HG03159 (cell line): ENCODE data around the gene TPT1.
"Not testable (repeated sequence)": the region's sequence is repeated elsewhere in the genome, so short reads cannot be mapped to it uniquely, and the experiment has no call there.

Experiments
- ATAC-seq: cut with Tn5 transposase; IDR thresholded peaks from one replicate; pipeline ENCODE4 v1.9.1; 2021; ENCODE audit warnings: mild to moderate bottlenecking, moderate library complexity; ENCODE audit not compliant: unreplicated experiment

Gene TPT1

GRCh38 chr13:45368005-45368404, 27.0 kb upstream of the TPT1 start:
- no peak for ATAC-seq

- ATAC-seq: peak; percentile 97
Observed at GRCh38 chr13:45367358-45367757, 26.4 kb upstream of the TPT1 start.

GRCh38 chr13:45365558-45365885, 24.5 kb upstream of the TPT1 start:
- no peak for ATAC-seq

GRCh38 chr13:45364876-45365557, 24.0 kb upstream of the TPT1 start:
- no peak for ATAC-seq

- no peak for ATAC-seq
Observed at GRCh38 chr13:45362939-45363338, 22.0 kb upstream of the TPT1 start.

GRCh38 chr13:45361596-45362206, 20.7 kb upstream of the TPT1 start:
- ATAC-seq: no peak

GRCh38 chr13:45356966-45357672, 16.1 kb upstream of the TPT1 start:
- ATAC-seq: no peak

GRCh38 chr13:45353895-45354294, 12.9 kb upstream of the TPT1 start:
- peak; percentile 52 for ATAC-seq

GRCh38 chr13:45352031-45352430, 11.0 kb upstream of the TPT1 start:
- no peak for ATAC-seq

- no peak for ATAC-seq
Observed at GRCh38 chr13:45350152-45350551, 9.2 kb upstream of the TPT1 start.

GRCh38 chr13:45349438-45349837, 8.5 kb upstream of the TPT1 start:
- no peak for ATAC-seq

- not testable (repeated sequence) for ATAC-seq
Observed at GRCh38 chr13:45344064-45344463, 3.1 kb upstream of the TPT1 start.

GRCh38 chr13:45343102-45343501, 2.1 kb upstream of the TPT1 start:
- ATAC-seq: not testable (repeated sequence)

GRCh38 chr13:45342668-45343067, 1.7 kb upstream of the TPT1 start:
- ATAC-seq: not testable (repeated sequence)

GRCh38 chr13:45341799-45342500, 967 bp upstream of the TPT1 start:
- no peak for ATAC-seq

- ATAC-seq: peak; percentile 40
Observed at GRCh38 chr13:45340422-45341033, 455 bp downstream of the TPT1 start.

GRCh38 chr13:45339867-45340266, 1.1 kb downstream of the TPT1 start:
- ATAC-seq: no peak

- ATAC-seq: no peak
Observed at GRCh38 chr13:45339399-45339798, 1.6 kb downstream of the TPT1 start.

- no peak for ATAC-seq
Observed at GRCh38 chr13:45337803-45338202, 3.2 kb downstream of the TPT1 start.

GRCh38 chr13:45337395-45337794, 3.6 kb downstream of the TPT1 start:
- no peak for ATAC-seq
